ENCODE measurements around the gene CACNA2D4.

Gene CACNA2D4

GRCh38 chr12:1918884-1919236 lies 408 bp upstream of the CACNA2D4 start:
- DNase-seq (ENCODE audit: low read depth) = no peak

DNA sequence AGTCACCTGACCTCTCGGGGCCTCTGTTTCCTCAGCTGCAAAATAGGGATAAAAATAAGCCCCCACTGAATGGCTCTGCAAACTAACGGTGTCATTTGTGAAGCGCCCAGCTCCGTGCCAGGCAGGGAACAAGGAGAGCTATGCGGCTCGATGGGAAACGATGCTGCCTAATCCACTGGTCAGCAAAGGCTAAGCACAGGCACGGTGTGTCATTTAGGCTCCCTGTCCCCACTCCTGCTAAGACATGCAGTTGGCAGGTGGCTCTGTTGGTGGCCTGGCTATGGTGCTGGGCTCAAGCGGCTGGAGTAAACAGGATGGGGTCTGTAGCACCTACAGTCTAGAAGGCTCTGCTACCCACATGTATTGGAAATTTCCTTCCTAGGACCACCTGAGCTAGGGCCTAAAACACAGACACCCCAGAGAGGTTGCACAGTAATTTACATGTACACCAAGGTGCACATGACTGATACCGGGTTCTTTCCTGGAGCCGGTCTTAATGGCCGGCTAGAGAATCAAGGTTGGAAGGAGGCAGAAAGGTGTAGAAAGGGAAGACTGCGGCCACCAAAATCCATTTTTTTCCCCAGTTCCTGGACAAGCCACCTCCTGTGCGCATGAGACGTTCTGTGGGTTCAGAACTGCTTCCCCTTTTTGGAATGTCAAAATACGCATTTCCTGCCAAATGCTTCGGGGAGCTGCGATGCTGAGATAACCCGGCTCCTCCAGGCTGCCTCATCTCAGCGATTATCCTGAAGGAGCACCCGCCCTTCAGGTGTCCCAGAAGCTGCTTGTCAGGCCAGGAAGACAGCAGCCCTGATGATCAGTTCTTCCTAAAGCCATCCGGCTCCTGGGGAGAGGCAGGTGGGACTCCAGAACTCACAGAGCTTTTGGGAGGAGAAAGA lies 1.0 kb downstream of the CACNA2D4 start:
- no peak for DNase-seq (ENCODE audit: low read depth)

DNA sequence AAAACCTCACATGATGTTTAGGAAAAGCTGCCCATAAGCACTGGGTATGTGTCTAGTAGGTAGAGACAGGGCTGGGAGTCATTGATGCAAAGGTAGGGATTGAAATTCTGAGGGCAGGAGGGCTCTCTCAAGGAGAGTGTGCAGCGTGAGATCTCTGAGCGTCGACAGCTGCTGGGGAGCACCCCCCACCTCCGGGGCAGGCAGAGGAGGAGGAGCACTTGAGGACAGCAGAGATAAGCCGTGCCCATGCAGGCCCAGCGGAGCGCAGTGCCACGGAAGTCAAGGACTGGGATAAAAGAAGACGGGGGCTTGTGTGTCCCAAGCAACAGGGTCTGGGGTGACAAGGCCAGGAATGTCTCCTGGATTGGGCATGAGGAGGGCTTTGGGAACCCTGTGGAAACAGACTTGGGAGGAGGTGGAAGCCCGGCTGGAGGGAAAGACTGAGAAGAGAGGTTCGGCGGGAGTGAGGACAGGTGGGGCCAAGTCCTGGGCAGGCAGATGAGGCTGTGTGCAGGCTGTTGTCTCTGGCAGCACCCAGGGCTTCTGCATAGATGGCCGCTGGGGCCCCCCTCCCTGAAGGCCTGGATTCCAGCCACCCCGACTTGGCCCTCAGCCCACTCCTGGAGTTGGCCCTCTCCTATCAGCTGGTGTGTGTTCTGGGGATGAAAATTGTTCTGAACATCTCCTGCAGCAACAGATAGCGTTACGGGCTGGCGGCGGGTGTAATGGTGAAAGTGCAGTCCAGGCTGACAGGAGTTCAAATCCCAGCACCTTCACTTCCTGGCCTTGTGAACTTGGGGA lies 1.9 kb downstream of the CACNA2D4 start:
- peak; percentile 53 for DNase-seq (ENCODE audit: low read depth)

- peak; percentile 91 for DNase-seq (ENCODE audit: low read depth)
Measured at GRCh38 chr12:1915082-1915968, 3.1 kb downstream of the CACNA2D4 start.

GRCh38 chr12:1914114-1914911 lies 4.1 kb downstream of the CACNA2D4 start:
- DNase-seq (ENCODE audit: low read depth) = no peak

DNA sequence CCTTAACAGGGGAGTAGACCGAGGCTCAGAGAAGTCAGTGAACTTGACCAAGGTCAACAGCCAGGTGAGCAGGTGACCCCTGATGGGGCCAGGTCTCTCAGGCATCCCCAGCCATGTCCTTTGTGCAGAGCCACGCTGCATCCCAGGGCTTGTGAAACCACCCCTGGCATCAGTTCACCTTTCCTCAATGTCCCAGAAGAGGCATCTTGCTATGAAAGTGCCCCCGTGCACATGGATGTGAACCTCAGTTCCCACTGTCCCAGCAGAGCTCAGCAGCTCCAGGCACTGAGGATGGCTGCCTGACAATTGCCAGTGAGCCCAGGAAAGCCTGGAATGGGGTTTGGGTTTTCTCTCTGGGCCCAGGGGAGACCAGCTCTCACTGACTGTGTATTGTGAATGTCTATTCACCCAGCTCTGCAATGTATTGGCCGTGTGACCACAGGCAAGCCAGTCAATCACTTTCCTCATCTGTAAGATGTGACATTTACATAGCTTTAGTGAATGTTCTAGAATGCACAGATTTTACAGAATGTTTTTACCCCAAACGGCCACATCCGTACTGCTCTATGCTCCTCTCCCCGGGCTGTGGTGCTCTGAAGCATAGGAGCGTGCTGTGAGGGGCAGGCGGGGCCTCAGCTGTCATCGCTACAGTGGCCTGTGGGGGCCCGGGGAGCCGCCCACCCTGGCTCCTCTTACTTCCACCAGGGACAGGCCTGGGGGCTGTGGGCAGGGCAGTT lies 4.9 kb downstream of the CACNA2D4 start:
- DNase-seq (ENCODE audit: low read depth) = no peak

DNA sequence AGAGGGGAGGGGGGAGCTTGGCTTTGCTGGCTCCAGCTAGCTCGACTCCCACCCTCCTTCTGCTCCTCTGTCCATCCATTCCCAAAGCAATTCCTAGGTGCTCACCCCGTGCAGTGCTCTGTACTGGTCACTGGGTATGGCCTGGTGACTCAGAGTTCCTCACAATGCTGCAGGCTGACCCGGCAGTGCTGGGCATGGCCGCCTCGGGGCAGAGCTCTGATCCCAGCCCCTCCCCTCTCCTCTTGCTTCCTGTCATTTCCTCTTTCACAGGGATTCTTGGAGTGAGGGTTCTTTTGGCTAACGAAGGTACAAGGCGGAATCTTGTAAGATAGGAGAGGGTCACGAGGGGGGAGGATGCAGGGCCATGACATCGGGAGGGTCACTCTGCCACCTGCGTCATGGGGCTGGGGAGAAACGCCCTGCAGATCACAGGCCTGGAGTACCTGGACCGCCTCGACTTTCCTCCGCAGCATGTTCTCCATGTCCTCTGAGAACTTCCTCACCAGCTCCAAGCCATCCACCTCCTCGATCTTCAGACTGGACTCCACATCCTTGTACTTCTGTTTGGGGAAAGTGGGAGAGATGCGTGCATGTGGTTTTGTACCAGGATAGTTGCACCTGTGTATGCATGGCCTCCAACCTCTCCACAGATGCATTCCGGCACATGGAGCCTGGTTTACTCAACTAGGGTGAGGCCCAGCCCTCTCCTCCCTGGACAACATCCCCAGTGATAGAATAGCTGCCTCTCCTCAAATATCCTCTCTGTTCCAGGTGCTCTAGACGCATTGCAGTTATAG lies 5.7 kb downstream of the CACNA2D4 start:
- DNase-seq (ENCODE audit: low read depth) = no peak

DNA sequence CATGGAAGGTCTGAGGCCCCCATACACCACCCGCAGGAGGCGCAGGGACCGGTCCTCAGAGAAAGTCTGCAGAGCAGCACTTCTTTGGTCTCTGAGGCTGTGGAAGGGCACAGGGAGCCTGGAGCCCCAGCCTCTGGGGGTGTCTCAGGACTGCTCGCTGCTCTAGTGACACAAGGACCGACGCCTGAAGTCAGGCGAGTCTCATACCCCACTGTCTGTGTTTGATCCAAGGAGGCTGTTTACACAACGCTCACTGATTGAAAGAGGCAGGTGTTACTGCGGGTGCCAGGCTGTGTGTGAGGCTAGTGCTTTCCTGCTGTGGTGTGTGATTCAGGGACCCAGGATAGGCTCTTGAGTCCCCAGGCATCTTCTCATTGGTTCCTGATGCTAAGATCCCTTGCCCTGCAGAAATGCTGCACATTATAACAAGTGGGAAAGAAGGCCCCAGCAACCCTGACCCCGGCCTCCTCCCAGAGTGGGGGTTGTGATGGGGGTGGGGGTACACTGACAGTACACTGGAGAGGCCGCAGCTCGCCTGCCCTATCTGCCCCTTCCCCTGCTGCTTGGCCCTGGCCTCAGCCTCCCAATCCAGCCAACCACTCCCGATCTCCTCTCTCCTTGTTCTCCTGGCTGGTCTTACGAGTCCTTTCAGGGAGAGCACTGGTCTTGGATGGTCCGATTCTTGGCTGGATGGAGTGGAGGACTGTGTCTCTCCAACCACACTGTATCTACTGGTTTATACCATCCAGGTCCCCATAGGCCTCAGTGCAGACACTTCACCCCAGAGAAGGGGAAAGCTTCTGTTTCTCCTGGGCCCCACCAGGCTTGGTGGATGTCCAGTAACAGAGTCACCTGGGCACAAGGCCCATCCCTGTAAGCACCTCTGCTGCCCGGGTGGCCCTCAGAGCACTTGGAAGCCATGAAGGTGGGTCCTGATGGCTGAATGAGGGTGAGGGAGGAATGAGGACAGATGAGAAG lies 6.6 kb downstream of the CACNA2D4 start:
- no peak for DNase-seq (ENCODE audit: low read depth)

GRCh38 chr12:1910468-1910867 lies 8.0 kb downstream of the CACNA2D4 start:
- DNase-seq (ENCODE audit: low read depth) = no peak

DNA sequence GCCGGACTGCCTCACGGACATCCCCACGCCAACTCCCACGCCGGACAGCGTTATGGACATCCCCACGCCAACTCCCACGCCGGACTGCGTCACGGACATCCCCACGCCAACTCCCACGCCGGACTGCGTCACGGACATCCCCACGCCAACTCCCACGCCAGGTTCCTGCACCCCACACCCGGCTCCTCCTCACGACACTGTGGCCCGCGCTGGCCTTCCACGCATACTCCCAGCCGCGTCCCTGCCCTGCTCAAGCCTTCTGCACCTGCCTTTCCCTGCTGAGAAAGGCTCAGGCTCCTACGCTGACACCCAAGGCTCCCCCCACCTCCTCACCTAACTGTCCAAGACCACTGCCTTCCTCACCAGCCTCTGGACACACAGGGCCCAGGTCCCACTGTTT lies 9.7 kb downstream of the CACNA2D4 start:
- DNase-seq (ENCODE audit: low read depth) = no peak

DNA sequence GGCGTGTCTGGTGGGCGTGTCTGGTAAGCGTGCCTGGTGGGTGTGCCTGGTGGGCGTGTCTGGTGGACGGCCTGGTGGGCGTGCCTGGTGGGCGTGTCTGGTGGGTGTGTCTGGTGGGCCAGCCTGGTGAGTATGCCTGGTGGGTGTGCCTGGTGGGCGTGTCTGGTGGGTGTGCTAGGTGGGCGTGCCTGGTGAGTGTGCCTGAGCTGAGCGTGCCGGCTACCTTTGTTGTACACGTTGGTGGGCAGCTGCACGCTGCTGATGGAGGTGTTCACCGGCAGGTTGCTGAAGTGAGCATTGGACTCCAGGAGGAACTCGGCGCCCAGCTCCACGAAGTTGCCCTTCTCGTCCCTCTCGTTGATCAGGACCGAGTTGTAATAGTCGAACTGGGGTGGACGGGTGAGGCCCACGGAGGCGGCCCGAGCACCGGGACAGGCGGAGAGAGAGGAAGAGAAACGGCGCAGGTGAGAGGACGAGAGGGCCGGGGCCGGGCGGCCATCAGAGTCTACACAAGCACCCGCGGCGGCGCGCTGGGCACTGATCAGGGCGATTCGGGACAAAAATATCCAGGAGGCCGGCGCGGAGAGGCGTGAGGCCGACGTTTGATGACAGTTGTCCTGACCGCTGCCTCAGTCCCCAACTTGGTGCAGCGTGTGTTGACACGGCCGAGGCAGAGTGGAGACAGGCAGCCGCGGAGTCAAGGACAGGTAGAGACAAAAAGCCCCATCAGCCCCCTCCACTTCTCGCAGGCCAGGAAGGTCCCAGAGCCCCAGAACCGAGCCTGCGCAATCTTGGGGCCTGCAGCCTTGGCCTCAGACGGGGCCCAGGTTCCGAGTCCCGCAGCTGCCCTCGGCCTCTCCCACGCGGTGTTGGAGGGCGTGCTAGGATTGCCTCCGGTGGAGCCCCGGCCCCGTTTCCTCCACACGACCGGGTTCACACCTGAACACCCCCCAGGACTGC lies 10.5 kb downstream of the CACNA2D4 start:
- DNase-seq (ENCODE audit: low read depth) = no peak

DNA sequence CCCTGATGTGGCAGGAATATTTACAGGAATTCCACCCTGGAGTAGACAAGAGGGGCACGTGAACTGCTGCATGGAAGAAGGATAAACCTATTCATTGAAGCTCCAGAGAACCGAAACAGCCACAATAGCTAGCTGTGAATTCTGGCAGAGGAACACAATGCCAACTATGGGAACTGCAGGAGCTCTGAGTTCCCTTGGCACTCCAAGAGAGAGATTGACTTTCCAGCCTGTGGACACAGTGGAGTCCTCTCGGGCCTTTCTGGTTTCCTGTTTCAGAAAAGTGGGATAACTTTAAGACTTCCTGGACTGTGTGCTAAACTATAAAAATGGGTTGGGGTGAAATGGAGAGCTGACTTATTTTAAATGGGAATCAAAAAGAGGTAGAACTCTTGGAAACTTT lies 11.9 kb downstream of the CACNA2D4 start:
- DNase-seq (ENCODE audit: low read depth) = no peak

GRCh38 chr12:1904875-1905274 lies 13.6 kb downstream of the CACNA2D4 start:
- no peak for DNase-seq (ENCODE audit: low read depth)

GRCh38 chr12:1896964-1897363 lies 21.5 kb downstream of the CACNA2D4 start:
- DNase-seq (ENCODE audit: low read depth) = no peak

- no peak for DNase-seq (ENCODE audit: low read depth)
Measured at GRCh38 chr12:1890810-1891209, 27.6 kb downstream of the CACNA2D4 start.

GRCh38 chr12:1890119-1890703 lies 28.2 kb downstream of the CACNA2D4 start:
- DNase-seq (ENCODE audit: low read depth) = no peak

DNA sequence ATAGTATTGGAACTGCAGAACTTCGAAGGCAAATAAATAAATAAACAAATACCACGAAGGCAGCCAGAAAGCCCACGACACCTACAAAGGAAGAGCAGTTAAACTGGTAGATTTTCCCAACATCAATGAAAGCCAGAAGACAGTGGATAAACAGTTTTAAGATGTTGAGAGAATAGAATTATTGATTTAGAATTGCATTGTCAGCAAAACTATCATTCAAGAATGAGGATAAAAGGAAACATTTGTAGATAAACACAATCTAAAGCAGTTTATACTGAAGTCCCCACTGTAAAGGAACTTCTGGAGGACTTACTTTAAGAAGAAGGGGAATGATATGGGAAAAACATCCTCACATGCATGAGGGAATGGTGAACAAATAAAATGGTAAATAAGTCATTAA lies 29.5 kb downstream of the CACNA2D4 start:
- DNase-seq (ENCODE audit: low read depth) = no peak

All from CMK (cell line).